AG09309 (cell line): ENCODE results near the gene FOXE3.

Experiments used
- DNase-seq: peaks from one replicate; pipeline ENCODE4 v3.0.0-alpha.2; 2010; ENCODE audit warnings: low read depth
- H3K4me3 ChIP-seq: 2 replicates; pipeline ENCODE4 v1.5.1; 2011; ENCODE audit warnings: mild to moderate bottlenecking, low read depth, low read length, moderate library complexity; ENCODE audit not compliant: control insufficient read depth
- TF ChIP-seq, protein P1 (sequence below): IDR thresholded peaks from 2 replicates; pipeline ENCODE4 v1.5.1; 2011; ENCODE audit warnings: mild to moderate bottlenecking, low read depth, low read length, inconsistent platforms; ENCODE audit not compliant: insufficient read depth, control insufficient read depth; ENCODE audit errors: missing control alignments

The FOXE3 gene

DNA sequence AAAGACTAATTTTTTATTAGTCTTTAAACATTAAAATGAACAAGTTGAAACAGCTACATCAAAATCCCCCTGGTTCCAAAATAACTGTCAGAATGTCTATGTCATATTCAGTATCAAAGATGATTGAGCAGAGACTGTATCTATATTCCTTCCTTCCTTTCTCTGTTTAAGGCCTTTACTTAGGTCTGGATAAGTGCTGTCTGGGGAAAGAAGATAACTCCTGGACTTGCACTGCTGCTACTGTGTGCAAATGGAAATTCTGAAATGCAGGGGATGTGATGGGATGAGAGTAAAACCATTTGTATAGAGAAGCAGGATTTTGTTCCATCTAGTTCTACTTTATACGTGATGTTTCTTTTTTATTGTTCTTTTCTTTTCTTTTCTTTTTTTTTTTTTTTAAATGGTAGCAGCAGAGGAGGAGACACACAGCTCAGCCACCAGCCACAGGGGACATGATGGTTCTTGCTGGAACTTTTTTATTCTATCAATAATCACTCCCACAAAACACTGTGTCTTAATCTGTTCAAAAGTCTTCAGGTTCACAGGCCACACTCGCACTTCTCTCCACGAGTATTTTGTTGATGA lies 33.6 kb upstream of the FOXE3 start:
- H3K4me3 ChIP-seq: no peak overlapping the region
- no peak for DNase-seq
- TF ChIP-seq, protein P1, sequence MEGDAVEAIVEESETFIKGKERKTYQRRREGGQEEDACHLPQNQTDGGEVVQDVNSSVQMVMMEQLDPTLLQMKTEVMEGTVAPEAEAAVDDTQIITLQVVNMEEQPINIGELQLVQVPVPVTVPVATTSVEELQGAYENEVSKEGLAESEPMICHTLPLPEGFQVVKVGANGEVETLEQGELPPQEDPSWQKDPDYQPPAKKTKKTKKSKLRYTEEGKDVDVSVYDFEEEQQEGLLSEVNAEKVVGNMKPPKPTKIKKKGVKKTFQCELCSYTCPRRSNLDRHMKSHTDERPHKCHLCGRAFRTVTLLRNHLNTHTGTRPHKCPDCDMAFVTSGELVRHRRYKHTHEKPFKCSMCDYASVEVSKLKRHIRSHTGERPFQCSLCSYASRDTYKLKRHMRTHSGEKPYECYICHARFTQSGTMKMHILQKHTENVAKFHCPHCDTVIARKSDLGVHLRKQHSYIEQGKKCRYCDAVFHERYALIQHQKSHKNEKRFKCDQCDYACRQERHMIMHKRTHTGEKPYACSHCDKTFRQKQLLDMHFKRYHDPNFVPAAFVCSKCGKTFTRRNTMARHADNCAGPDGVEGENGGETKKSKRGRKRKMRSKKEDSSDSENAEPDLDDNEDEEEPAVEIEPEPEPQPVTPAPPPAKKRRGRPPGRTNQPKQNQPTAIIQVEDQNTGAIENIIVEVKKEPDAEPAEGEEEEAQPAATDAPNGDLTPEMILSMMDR: no peak

- TF ChIP-seq, protein P1: no peak
- DNase-seq: no peak
- H3K4me3 ChIP-seq: no peak overlapping the region
Observed at GRCh38 chr1:47384083-47384482, 32.0 kb upstream of the FOXE3 start.

DNA sequence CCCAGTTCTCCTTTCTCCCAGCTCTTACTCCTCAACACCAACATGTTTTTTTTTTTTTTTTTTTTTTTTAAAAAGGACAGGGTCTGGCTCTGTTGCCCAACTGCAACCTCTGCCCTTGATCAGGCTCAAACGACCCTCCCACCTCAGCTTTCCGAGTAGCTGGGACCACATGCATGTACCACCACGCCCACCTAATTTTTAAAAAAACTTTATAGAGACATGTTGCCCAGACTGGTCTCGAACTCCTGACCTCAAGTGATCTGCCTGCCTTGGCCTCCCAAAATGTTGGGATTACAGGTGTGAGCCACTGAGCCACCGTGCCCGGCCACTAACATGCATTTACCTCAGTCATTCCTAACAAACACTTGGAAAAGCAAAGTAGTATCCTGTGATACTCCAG lies 31.1 kb upstream of the FOXE3 start:
- TF ChIP-seq, protein P1: no peak
- DNase-seq: no peak
- H3K4me3 ChIP-seq: no peak overlapping the region

DNA sequence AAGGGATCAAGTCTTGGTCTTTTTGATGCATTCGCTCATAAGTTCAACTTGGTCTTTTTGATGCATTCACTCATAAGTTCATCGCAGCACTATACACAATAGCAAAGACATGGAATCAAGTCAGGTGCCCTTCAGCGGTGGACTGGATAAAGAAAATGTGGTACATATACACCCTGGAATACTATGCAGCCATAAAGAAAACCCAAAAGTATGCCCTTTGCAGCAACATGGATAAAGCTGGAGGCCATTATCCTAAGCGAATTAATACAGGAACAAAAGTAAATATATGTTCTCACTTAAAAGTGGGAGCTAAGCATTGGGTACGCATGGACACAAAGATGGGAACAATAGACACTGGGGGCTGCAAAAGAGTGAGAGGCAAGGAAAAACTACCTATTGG lies 29.8 kb upstream of the FOXE3 start:
- TF ChIP-seq, protein P1: no peak
- H3K4me3 ChIP-seq: no peak overlapping the region
- DNase-seq: no peak

- no peak overlapping the region for H3K4me3 ChIP-seq
- DNase-seq: no peak
- TF ChIP-seq, protein P1: no peak
Observed at GRCh38 chr1:47388030-47388890, 27.8 kb upstream of the FOXE3 start.

GRCh38 chr1:47388891-47389238 lies 27.2 kb upstream of the FOXE3 start:
- no peak overlapping the region for H3K4me3 ChIP-seq
- no peak for DNase-seq
- TF ChIP-seq, protein P1: peak; percentile 92
